GM18498 (cell line): ENCODE results near the gene ZNF786.
"Not testable (repeated sequence)": the region's sequence is repeated elsewhere in the genome, so short reads cannot be mapped to it uniquely, and the experiment has no call there.

ENCODE experiments used
- ATAC-seq: cut with Tn5 transposase; IDR thresholded peaks from one replicate; pipeline ENCODE4 v1.9.1; 2021; ENCODE audit warnings: mild to moderate bottlenecking, moderate library complexity; ENCODE audit not compliant: unreplicated experiment

ZNF786 gene, protein sequence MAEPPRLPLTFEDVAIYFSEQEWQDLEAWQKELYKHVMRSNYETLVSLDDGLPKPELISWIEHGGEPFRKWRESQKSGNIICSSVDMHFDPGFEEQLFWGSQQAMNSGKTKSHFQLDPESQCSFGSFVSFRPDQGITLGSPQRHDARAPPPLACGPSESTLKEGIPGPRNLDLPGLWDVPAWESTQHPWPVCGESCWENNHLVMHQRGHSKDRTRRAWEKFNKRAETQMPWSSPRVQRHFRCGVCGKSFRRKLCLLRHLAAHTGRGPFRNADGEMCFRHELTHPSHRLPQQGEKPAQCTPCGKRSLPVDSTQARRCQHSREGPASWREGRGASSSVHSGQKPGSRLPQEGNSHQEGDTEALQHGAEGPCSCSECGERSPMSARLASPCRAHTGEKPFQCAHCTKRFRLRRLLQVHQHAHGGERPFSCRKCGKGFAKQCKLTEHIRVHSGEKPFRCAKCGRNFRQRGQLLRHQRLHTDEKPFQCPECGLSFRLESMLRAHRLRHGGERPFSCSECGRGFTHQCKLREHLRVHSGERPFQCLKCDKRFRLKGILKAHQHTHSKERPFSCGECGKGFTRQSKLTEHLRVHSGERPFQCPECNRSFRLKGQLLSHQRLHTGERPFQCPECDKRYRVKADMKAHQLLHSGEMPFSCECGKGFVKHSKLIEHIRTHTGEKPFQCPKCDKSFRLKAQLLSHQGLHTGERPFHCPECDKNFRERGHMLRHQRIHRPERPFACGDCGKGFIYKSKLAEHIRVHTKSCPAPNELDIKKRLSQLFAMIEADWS

DNA sequence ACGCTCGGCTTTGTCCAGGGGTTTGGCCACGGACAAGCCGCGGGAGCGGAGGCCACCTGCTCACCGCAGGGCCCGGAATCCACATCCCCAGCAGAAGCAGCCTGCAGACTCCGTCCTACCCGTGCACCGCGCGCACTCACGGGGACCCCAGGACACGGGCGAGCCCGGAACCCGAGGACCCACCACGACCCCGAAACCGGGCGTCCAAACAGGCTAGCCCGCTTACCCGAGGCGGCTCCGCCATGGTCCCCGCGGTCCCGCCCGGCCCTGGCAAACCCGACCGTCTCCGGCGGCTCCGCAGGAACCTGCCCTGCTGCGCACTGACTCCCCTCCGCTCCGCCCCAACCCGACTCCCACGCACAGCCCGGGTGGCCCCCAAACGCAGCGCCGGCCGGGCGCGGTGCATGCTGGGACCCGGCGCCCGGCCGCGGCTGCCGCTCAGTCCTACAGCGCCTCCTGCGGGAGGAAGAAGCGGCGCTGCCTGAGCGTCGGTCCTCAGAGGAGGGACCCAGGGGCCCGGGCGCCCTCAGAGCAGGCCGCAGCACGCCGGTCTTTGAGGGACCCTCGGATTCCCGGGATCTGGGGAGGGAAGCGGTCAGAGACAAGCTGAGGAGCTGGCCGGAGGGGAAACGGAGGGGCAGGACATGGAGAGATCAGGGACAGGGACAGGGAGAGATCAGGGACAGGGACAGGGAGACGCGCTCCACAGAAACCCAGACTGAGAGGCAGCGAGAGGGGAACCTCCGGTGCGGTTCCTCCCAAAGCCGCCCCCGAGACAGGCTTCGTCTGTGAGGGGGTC lies at the start of gene ZNF786:
Gene ZNF786 (minus strand): TSS at position 322 of the 799 bp plus-strand sequence. CDS start 78 bp downstream, at position 244.
- ATAC-seq: peak; percentile 87

GRCh38 chr7:149136118-149136517 lies 45.6 kb upstream of the ZNF786 start:
- ATAC-seq: no peak

GRCh38 chr7:149133028-149133710 lies 42.7 kb upstream of the ZNF786 start:
- no peak for ATAC-seq

DNA sequence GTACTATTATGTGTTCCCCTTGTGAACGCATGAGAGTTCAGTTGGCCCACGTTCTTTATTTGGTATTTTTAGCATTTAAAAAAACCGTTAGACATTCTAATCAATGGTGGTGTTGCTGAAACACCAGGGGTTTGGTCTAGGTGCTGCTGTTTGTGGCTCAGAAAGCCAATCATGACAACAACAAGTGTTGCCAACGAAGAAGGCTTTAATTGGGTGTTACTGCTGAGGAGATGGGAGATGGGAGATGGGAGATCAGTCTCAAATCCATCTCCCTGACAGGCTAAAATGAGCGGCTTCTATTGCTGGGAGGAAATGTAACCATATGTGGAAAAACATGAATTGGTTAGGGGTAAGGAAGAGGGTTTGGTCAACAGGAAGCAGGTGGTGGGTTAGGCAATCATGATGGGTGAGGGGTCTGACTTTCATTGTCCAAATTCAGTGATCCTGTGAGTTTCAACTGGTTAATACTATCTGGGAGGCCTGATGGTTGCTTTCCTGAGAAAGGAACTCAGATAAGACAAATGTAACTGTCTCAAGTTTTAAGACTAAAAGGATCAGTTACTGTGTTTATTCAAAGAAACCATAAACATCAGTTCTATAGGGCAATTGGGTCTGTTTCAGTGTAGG lies 40.2 kb upstream of the ZNF786 start:
- no peak for ATAC-seq

- peak; percentile 54 for ATAC-seq
Observed at GRCh38 chr7:149126662-149127266, 36.2 kb upstream of the ZNF786 start.

GRCh38 chr7:149125863-149126661 lies 35.5 kb upstream of the ZNF786 start, which contains the start of gene ZNF425:
Gene ZNF425, minus strand, starts transcription at chr7:149126324. Its CDS starts 111 bp downstream, at chr7:149126213.
- ATAC-seq: peak; percentile 86

- peak; percentile 4 for ATAC-seq
Observed at GRCh38 chr7:149125189-149125862, 34.8 kb upstream of the ZNF786 start.

GRCh38 chr7:149109969-149110368 lies 19.5 kb upstream of the ZNF786 start:
- no peak for ATAC-seq

DNA sequence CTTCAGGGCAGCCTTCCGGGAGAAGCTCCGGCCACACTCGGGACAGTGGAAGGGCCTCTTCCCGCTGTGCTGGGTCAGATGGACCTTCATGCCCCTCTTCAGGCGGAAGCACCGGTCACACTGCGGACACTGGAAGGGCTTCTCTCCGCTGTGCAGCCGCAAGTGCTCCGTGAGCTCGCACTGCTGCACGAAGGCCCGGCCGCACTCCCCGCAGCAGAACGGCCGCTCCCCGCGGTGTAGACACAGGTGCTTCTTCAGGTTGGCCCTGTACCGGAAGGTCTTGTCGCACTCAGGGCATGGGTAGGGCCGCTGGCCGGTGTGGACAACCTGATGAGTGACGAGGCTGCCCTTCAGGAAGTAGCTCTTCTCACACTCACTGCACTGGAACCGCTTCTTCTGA lies 14.2 kb upstream of the ZNF786 start:
- ATAC-seq: no peak

DNA sequence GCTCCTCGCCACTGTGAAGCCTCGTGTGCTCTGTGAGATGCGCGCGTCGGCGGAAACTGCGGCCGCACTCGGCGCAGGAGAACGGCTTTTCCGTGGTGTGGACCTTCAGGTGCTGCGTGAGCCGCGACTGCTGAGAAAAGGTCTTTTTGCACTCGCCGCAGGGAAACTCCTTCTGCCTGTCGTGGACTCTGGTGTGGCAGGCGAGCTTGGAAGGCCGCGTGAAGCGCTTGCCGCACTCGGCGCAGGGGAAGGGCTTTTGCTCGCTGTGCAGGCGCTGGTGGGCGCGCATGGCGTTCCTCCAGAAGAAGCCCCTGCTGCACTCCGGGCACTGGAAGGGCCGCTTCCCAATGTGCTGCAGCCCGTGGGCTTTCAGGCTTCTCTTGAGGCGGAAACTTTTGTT lies 13.7 kb upstream of the ZNF786 start:
- no peak for ATAC-seq

DNA sequence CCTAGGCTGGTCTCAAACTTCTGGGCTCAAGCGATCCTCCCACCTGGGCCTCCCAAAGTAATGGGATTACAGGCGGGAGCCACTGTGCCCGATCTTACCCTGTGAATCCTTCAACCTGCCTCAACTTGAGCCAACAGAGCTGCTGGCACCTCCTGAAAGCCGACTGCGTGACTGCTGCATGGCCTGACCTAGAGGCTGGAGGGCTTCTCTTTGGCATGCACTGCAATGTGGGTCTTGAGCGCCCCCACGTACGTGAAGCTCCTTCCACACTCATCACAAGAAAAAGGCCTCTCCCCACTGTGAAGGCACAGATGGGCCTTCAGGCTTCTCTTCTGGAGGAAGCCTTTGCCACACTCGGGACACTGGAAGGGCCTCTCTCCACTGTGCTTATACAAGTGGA lies 12.9 kb upstream of the ZNF786 start:
- ATAC-seq: no peak

DNA sequence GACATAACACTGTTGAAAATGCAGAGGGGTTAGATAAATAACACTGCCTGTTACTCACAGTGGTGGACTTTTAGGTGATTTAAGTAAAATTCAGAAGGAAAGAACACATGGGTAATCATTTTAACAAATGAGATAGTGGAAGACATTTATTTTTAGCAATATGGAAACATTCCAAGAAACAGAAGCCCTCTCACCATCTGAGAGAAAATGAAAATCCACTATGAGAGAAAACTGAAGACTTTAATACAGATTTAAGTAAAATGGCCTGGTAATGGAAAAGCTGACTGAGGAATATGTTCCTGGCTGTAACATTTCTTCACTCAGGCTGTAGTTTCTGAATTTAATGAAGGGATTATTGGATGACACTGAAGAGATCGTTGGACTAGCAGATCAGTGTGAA lies 12.1 kb upstream of the ZNF786 start:
- no peak for ATAC-seq

DNA sequence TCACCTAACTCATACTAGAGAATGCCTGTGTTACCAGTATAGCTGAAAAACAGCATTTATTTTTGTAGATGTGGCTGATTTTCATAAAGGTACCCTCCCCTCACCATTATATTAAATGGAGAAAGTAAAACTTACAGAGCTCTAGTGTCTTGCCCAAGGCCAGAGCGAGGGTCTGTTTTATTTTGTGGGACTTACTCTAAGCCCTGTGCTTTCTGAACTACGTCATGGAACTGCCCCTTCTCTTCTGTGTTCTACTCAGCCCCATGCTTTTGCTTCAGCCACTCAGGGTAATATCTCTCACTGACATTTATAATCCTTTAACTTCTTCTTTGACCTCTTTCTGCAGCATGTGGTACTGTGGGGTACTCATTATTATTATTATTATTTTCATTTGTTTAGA lies 10.3 kb upstream of the ZNF786 start:
- no peak for ATAC-seq

GRCh38 chr7:149099058-149099457 lies 8.5 kb upstream of the ZNF786 start:
- no peak for ATAC-seq

DNA sequence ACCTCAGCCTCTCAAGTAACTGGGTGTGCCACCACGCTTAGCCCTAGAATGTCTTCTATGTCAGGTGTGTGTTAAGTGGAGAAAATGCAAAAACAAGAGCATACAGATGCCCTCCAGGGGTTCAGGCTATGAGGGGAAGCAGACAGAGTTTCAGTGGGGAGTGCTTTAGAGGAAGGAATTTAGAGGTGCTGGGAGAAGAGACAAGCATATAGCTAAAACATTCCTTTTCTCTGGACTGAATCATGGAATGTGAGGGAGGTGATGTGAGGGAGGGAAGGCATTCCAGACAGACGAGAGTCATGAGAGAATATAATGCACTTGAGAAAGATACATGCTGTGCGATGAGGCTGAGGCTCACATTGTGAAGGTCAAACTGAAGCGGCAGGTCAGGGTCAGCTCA lies 6.6 kb upstream of the ZNF786 start:
- no peak for ATAC-seq

DNA sequence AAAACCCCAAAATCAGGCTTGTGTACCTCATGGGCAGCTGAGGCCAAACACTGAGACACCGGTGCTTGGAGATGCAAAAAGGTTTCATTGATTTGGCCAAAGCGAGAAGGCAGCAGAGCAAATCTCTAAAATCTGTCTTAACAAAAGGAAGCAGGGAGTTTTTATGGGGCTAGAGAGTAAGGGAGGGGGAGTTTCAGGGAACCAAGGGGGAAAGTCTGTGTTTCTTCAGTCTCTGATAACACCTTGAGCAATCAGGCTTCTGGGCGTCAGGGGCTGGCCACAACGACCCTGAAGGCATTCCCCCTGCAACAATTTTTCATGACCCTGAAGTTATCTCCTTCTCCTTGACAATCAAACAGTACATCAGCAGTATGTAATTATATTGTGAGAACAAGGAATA lies 2.7 kb upstream of the ZNF786 start:
- ATAC-seq: no peak

DNA sequence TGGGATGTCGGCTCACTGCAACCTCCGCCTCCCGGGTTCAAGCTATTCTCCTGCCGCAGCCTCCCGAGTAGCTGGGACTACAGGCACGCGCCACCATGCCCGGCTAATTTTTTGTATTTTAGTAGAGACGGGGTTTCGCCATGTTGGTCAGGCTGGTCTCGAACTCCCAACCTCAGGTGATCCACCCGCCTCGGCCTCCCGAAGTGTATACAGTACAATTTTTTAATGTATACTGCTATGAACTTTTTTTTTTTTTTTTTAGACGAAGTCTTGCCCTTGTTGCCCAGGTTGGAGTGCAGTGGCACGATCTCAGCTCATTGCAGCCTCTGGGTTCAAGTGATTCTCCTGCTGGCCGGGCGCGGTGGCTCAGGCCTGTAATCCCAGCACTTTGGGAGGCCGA lies 1.7 kb upstream of the ZNF786 start:
- ATAC-seq: not testable (repeated sequence)

- ATAC-seq: no peak
Observed at GRCh38 chr7:149087376-149087775, 3.1 kb downstream of the ZNF786 start.
